BLaER1 treated with 17β-estradiol and CSF1 and Interleukin-3, amounts not matched to agents 10 nM and 100 nM (cell line): ENCODE results near the gene SEZ6L.

ENCODE experiments used
- H3K27ac ChIP-seq, 11 experiments: shearing (Covaris generic); formaldehyde crosslinking; 2 replicates each; pipeline ENCODE4 v1.8.1; 2022
- H3K27me3 ChIP-seq, 11 experiments: shearing (Covaris generic); formaldehyde crosslinking; 2 replicates each; pipeline ENCODE4 v1.8.1; 2022
- H3K36me3 ChIP-seq, 11 experiments: shearing (Covaris generic); formaldehyde crosslinking; 2 replicates each; pipeline ENCODE4 v1.8.1; 2022
- H3K4me1 ChIP-seq, 10 experiments: shearing (Covaris generic); formaldehyde crosslinking; 2 replicates each; pipeline ENCODE4 v1.8.1; 2022
- H3K4me2 ChIP-seq, 11 experiments: shearing (Covaris generic); formaldehyde crosslinking; 2 replicates each; pipeline ENCODE4 v1.8.1; 2022
- H3K4me3 ChIP-seq, 10 experiments: shearing (Covaris generic); formaldehyde crosslinking; 2 replicates each; pipeline ENCODE4 v1.8.1; 2022
- H3K9ac ChIP-seq, 11 experiments: shearing (Covaris generic); formaldehyde crosslinking; 2 replicates each; pipeline ENCODE4 v1.8.1; 2022
- H3K9me3 ChIP-seq, 11 experiments: shearing (Covaris generic); formaldehyde crosslinking; replicated peaks in 1 of 11; 2 replicates each; pipeline ENCODE4 v1.8.1; 2022
- H4K20me1 ChIP-seq, 11 experiments: shearing (Covaris generic); formaldehyde crosslinking; 2 replicates each; pipeline ENCODE4 v1.8.1; 2022
- Cebpa-rat ChIP-seq, 11 experiments: shearing (Covaris generic); IDR thresholded peaks; 2 replicates each; pipeline ENCODE4 v1.8.1; 2022

The SEZ6L gene

GRCh38 chr22:26383968-26384556, 214.8 kb downstream of the SEZ6L start:
- no peaks in the 10 kb centered on the region for H3K36me3 ChIP-seq
- H3K27me3 ChIP-seq, result no peaks in the 10 kb centered on the region
- TF ChIP-seq Cebpa-rat (IDR thresholded peaks at IDR 0.05), result no peak
- 0 out of 22 replicates have a peak overlapping the region, but pooled peaks of 1 of the 11 experiments have one; percentile 12 for H3K4me2 ChIP-seq
- H3K9ac ChIP-seq, result no peak overlapping the region
- H4K20me1 ChIP-seq, result no peaks in the 10 kb centered on the region
- no peak overlapping the region for H3K27ac ChIP-seq
- H3K9me3 ChIP-seq, result peaks cover 0 to 8% (median 2%) of the 10 kb centered on the region in 11 experiments; a peak in 7 of 22 replicates
- no peak overlapping the region for H3K4me3 ChIP-seq
- H3K4me1 ChIP-seq, result peaks cover 0 to 5% (median 0%) of the 10 kb centered on the region in 10 experiments; a peak in 1 of 20 replicates

- no peaks in the 10 kb centered on the region for H4K20me1 ChIP-seq
- H3K4me3 ChIP-seq, result no peak overlapping the region
- no peaks in the 10 kb centered on the region for H3K36me3 ChIP-seq
- no peak for TF ChIP-seq Cebpa-rat (IDR thresholded peaks at IDR 0.05)
- no peak overlapping the region for H3K27ac ChIP-seq
- H3K4me1 ChIP-seq, result peaks cover 0 to 5% (median 0%) of the 10 kb centered on the region in 10 experiments; a peak in 1 of 20 replicates
- no peak overlapping the region for H3K9ac ChIP-seq
- peak overlapping the region in 1 of 11 experiments; percentile 12; a peak in 1 of 22 replicates for H3K4me2 ChIP-seq
- no peaks in the 10 kb centered on the region for H3K9me3 ChIP-seq
- no peaks in the 10 kb centered on the region for H3K27me3 ChIP-seq
These were observed 215.9 kb downstream of the SEZ6L start for GRCh38 chr22:26385164-26385563.

DNA sequence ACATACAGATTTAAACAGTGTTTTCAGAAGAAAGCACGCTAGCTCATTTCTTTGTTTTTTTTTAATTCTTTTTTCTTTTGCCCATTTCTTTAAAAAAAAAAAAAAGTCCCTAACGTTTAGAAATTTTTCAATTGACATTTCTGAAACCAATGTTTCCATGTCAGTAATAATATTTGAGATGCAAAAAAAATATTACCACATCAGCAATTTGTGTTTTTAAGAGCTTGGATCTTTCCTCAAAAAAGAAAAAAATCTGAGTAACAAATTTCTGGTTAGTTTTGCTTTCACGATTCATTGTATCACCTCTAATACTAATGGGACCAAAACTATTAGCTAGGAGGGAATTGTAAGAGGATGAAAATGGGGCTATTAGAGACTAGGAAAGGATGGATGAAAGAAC, 219.9 kb downstream of the SEZ6L start:
- no peak for TF ChIP-seq Cebpa-rat (IDR thresholded peaks at IDR 0.05)
- Histone ChIP-seq H3K36me3 (no peaks in the 10 kb centered on the region), H3K9ac (no peak overlapping the region), H3K27ac (no peak overlapping the region), H3K27me3 (no peaks in the 10 kb centered on the region), H3K4me1 (no peaks in the 10 kb centered on the region), H3K9me3 (no peaks in the 10 kb centered on the region), H3K4me2 (no peak overlapping the region), H4K20me1 (no peaks in the 10 kb centered on the region), H3K4me3 (no peak overlapping the region)

GRCh38 chr22:26391091-26391490, 221.8 kb downstream of the SEZ6L start:
- Histone ChIP-seq H3K36me3 (no peaks in the 10 kb centered on the region), H3K4me1 (no peaks in the 10 kb centered on the region), H3K27ac (no peak overlapping the region), H3K4me2 (no peak overlapping the region), H3K9ac (no peak overlapping the region), H3K27me3 (no peaks in the 10 kb centered on the region), H3K9me3 (no peaks in the 10 kb centered on the region), H4K20me1 (no peaks in the 10 kb centered on the region), H3K4me3 (no peak overlapping the region)
- no peak for TF ChIP-seq Cebpa-rat (IDR thresholded peaks at IDR 0.05)

DNA sequence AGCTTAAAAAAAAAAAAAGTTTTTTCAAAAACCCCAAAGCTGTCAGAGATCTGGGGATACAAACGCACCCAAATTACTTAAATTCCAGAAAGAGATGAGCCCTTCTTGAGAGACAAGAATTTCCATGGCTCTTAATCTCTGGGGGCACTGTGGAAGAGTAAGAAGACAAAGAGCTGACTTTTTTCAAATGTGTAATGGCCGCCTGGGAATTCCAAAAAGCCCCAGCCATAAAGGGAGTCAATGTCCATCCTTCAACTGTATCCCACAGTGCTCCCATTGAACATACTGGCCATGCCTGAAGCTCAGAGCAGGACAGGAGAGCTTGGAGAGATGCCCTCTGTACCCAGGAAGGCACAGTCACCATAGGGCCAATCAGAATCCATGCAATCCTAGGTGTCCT, 222.4 kb downstream of the SEZ6L start:
- TF ChIP-seq Cebpa-rat (IDR thresholded peaks at IDR 0.05), result no peak

DNA sequence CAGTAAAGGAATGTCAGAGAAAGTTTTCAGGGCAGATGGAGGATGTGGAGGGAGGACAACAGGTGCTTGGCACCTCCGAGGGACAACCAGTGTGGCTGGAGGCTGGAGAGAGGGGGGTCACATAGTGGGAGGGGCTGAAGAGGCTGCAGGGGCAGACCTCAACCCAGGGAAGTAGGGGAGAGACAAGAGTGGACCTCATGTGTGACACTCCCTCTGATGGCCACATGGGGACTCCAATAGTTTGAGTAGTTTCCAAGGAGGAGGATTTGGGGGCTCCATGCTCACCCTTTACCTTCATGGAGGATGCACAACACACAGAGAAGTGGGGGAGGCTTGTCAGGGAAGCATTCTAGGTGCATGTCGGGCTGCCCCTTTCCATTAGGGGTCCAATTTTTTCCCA, 224.7 kb downstream of the SEZ6L start:
- no peak overlapping the region for H3K9ac ChIP-seq
- peaks cover 0 to 2% (median 0%) of the 10 kb centered on the region in 10 experiments; a peak in 1 of 20 replicates for H3K4me1 ChIP-seq
- no peak overlapping the region for H3K4me3 ChIP-seq
- TF ChIP-seq Cebpa-rat (IDR thresholded peaks at IDR 0.05), result no peak
- H3K27me3 ChIP-seq, result no peaks in the 10 kb centered on the region
- no peaks in the 10 kb centered on the region for H4K20me1 ChIP-seq
- H3K9me3 ChIP-seq, result no peaks in the 10 kb centered on the region
- H3K4me2 ChIP-seq, result no peak overlapping the region
- no peak overlapping the region for H3K27ac ChIP-seq
- H3K36me3 ChIP-seq, result no peaks in the 10 kb centered on the region

More for the DNA sequence above, 222.4 kb downstream of the SEZ6L start:
- Histone ChIP-seq H3K4me1 (no peaks in the 10 kb centered on the region), H3K27ac (no peak overlapping the region), H3K9ac (no peak overlapping the region), H3K36me3 (no peaks in the 10 kb centered on the region), H3K4me2 (no peak overlapping the region), H4K20me1 (no peaks in the 10 kb centered on the region), H3K9me3 (no peaks in the 10 kb centered on the region), H3K27me3 (no peaks in the 10 kb centered on the region), H3K4me3 (no peak overlapping the region)

GRCh38 chr22:26394777-26395176, 225.5 kb downstream of the SEZ6L start:
- Histone ChIP-seq H3K4me2 (no peak overlapping the region), H3K36me3 (no peaks in the 10 kb centered on the region), H3K9me3 (no peaks in the 10 kb centered on the region), H3K4me3 (no peak overlapping the region), H4K20me1 (no peaks in the 10 kb centered on the region), H3K4me1 (peaks cover 0 to 5% (median 0%) of the 10 kb centered on the region in 10 experiments; a peak in 1 of 20 replicates), H3K27me3 (no peaks in the 10 kb centered on the region), H3K27ac (no peak overlapping the region), H3K9ac (no peak overlapping the region)
- TF ChIP-seq Cebpa-rat (IDR thresholded peaks at IDR 0.05), result no peak

- H3K9me3 ChIP-seq, result no peaks in the 10 kb centered on the region
- H3K4me1 ChIP-seq, result peaks cover 0 to 5% (median 0%) of the 10 kb centered on the region in 10 experiments; a peak in 1 of 20 replicates
- no peaks in the 10 kb centered on the region for H3K36me3 ChIP-seq
- no peak overlapping the region for H3K9ac ChIP-seq
- H3K27me3 ChIP-seq, result no peaks in the 10 kb centered on the region
- TF ChIP-seq Cebpa-rat (IDR thresholded peaks at IDR 0.05), result no peak
- H3K27ac ChIP-seq, result no peak overlapping the region
- no peaks in the 10 kb centered on the region for H4K20me1 ChIP-seq
- H3K4me3 ChIP-seq, result no peak overlapping the region
- no peak overlapping the region for H3K4me2 ChIP-seq
These were observed 226.7 kb downstream of the SEZ6L start for GRCh38 chr22:26395926-26396325.

- TF ChIP-seq Cebpa-rat (IDR thresholded peaks at IDR 0.05), result no peak
- no peaks in the 10 kb centered on the region for H3K27me3 ChIP-seq
These were observed 229.5 kb downstream of the SEZ6L start for GRCh38 chr22:26398741-26399153.

GRCh38 chr22:26399289-26399688, 230.0 kb downstream of the SEZ6L start:
- H3K36me3 ChIP-seq, result no peaks in the 10 kb centered on the region
- no peak overlapping the region for H3K9ac ChIP-seq
- no peaks in the 10 kb centered on the region for H3K27me3 ChIP-seq
- H3K4me3 ChIP-seq, result no peak overlapping the region
- TF ChIP-seq Cebpa-rat (IDR thresholded peaks at IDR 0.05), result no peak
- no peaks in the 10 kb centered on the region for H3K9me3 ChIP-seq
- H3K27ac ChIP-seq, result no peak overlapping the region
- H4K20me1 ChIP-seq, result no peaks in the 10 kb centered on the region
- peaks cover 5 to 16% (median 9%) of the 10 kb centered on the region in 10 experiments; a peak in 19 of 20 replicates for H3K4me1 ChIP-seq
- no peak overlapping the region for H3K4me2 ChIP-seq

More at GRCh38 chr22:26398741-26399153, 229.5 kb downstream of the SEZ6L start:
- Histone ChIP-seq H3K36me3 (no peaks in the 10 kb centered on the region), H3K27ac (no peak overlapping the region), H4K20me1 (no peaks in the 10 kb centered on the region), H3K4me3 (no peak overlapping the region), H3K9me3 (no peaks in the 10 kb centered on the region), H3K9ac (no peak overlapping the region), H3K4me2 (no peak overlapping the region), H3K4me1 (peaks cover 0 to 10% (median 4%) of the 10 kb centered on the region in 10 experiments; a peak in 13 of 20 replicates)
